ENCODE data around the gene SH3BP5.

SH3BP5 gene

GRCh38 chr3:15347063-15347736 lies 14.8 kb upstream of the SH3BP5 start:
- DNase-seq (ENCODE audit: low read depth), result no peak

- no peak for DNase-seq (ENCODE audit: low read depth)
Observed at GRCh38 chr3:15346516-15346915, 14.1 kb upstream of the SH3BP5 start.

DNA sequence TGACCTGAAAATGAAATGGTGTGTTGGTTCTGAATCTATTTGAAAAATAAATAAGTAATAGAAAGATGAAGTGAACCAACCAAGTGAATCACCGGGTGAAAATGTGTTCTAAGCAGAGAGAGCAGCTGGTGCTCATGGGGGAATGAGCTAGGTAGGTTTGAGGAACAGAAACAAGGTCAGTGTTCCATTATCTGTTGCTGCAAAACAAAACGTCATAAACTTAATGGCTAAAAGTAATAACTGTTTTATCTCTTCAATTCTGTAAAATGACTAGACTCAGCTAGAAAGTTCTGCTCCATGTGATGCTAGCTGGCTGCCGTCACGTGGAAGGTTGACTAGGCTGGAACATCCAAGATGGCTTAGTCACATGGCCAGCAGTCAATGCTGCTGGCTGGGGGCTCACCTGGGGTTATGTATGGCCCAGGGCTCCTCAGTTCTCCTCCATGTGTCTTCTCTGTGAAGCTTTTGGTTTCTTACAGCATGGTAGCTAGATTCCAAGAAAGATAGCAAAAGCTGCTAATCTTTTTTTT lies 13.3 kb upstream of the SH3BP5 start:
- DNase-seq (ENCODE audit: low read depth), result no peak

GRCh38 chr3:15345066-15345607 lies 12.8 kb upstream of the SH3BP5 start:
- DNase-seq (ENCODE audit: low read depth), result no peak

DNA sequence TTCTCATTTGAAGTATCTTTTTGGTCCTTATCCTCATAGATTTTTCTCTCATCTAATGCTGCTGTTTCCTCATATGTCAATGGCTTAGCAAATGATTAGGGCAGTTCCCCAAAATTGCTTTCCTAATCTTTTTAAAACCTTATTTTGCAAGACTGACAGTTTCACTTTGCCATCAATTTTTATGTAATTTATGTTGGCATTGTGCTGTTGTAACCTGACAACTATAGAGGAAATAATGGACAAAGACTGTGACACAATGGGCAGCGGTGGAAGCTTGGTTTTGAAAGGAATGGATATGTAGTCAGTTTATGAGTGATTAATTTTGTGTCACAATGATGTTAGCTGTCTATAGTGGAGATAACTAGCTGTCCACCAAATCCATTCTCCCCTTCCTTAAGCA lies 10.6 kb upstream of the SH3BP5 start:
- no peak for DNase-seq (ENCODE audit: low read depth)

DNA sequence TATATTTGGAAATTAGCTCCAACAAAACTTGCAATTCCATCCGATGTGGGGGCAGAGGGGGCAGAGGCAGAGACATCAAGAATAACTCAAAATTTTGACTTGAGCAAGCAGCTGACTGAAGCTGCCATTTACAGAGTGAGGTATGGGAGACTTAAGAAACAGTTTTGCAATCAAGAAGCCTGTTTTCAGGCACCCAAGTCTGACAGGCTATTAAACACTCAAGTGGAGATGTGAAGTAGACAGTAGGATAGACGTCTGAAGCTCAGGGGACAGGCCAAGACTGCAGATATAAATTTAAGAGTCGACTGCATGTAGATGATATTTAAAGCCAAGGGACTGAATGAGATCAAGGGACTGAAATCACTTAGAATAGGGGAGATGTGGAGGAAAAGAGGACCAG lies 9.9 kb upstream of the SH3BP5 start:
- DNase-seq (ENCODE audit: low read depth), result no peak

DNA sequence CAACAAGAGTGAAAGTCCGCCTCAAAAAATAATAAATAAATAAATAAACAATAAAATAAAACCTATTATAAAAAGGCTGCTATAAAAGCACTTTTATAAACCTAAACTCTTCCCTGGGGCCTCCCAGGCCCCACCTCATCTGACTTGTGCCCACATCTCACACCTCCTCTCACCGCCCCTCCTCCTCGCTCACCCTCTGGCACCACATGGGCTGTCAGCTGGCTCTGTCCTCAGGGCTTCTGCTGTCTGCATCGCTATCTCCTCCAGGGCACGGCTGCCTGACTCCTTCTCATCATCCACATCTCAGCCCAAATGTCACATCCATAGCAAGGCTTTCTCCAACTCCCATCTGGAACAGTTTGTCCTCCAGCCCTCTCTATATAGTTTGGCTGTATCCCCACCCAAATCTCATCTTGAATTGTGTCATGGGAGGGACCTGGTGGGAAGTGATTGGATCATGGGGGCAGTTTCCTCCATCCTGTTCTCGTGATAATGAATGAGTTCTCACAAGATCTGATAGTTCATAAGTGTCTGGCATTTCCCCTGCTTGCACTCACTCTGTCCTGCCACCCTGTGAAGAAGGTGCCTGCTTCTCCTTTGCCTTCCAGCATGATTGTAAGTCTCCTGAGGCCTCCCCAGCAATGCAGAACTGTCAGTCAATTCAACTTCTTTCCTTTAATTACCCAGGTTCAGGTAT lies 8.8 kb upstream of the SH3BP5 start:
- DNase-seq (ENCODE audit: low read depth), result no peak

DNA sequence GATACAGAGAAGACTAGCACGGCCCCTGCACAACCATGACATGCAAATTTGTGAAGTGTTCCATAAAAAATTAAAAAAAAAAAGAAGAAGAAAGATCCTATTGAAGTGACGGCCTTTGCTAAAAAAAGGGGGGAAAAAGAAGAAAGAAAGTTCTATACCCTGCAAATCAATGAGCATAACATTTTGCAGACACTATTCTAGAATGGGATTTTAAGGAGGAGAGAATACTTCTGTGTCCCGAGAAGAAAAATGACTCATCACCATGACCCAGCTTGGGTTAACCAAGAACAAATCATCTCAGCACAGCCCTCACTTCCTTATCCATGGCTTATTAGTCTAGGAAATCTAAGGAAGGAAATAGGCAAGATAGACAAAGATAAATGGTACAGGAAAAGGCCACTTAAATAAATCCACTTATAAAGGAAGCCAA lies 7.4 kb upstream of the SH3BP5 start:
- DNase-seq (ENCODE audit: low read depth), result peak; percentile 74

DNA sequence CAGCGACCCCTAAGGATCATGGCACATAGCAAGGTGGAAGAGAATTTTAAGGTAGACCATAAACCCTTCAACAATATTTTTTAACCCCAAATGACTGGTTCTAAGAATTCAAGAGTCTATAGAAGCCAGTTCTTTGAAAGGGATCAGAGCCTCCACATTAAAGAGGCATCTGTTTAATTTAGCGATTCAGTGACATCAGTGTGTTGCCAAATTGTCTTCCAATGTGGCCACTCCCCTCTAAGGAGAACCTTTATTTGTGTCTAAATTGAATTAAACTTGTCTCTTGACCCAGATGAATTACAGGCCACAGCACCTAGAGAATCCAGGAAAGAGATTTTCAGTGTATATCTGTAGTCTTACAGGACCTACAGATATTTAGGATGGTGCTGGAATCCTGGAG lies 6.6 kb upstream of the SH3BP5 start:
- DNase-seq (ENCODE audit: low read depth), result no peak

DNA sequence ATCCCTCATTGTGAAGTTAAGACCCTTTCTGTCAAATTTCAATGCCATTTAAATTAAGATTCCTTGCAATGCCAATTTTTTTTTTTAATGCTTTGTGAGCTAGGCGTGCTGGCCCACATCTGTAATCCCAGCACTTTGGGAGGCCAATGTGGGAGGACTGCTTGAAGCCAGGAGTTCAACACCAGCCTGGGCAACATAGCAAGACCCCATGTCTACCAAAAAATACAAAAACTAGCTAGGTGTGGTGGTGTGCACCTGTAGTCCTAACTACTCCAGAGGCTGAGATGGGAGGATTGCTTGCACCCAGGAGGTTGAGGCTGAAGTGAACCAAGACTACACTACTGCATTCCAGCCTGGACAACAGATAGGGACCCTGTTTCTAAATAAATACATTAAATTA lies 5.6 kb upstream of the SH3BP5 start:
- no peak for DNase-seq (ENCODE audit: low read depth)

DNA sequence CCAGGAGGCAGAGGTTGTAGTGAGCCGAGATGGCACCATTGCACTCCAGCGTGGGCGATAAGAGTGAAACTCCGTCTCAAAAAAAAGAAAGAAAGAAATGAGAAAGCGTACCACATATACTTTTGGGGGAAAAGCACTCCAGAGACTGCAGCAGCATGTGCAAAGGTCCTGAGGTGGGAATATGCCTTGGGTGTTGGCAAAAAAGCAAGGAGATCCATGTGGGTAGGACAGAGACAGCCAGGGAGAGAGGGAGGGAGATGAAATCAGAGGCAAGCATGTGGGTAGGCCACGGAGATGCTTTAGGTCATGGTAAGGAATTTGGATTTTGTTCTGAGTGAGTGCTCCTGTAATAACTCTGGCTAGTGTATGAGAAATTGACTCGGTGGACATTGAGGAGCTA lies 3.7 kb upstream of the SH3BP5 start:
- no peak for DNase-seq (ENCODE audit: low read depth)

GRCh38 chr3:15333956-15334263 lies 1.5 kb upstream of the SH3BP5 start:
- no peak for DNase-seq (ENCODE audit: low read depth)

DNA sequence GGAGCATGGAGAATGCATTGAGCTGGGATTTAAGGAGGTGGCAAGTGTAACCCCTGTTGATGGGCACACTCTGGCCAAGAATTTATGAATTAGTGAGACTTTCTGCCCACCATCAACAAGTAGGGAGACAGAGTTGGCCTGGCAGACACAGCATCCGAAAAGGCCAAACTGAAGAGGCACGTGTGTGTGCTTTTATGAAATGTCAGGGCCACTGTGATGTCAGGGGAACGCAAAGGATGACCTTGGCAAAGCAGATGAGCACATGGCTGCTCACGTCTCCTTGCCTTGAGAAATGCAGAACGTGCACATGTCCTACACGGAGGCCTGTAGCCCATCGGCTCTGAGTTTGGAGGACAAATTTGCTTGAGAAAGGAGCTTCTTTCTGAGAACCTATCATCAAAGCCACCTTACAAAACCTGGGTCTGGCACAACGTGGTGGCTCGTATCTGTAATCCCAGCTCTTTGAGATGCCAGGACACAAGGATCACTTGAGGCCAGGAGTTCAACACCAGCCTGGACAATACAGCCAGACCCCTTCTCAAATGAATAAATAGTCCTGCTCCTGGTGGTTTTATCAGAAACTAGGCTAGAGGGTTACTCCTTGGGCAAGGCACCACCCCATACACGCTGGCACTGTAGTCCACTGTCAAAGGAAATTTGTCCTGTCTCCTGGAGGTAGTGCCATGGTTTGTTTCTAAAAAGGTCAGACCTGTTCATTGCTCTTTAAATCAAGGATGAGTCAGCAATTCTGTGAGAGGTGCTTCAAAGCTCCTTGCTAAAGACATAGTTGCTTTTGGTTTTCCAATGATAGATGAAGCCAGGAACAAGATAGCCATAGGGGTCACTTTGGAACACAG lies 941 bp upstream of the SH3BP5 start:
- DNase-seq (ENCODE audit: low read depth), result no peak

GRCh38 chr3:15331606-15332404 lies 581 bp downstream of the SH3BP5 start:
- peak; percentile 38 for DNase-seq (ENCODE audit: low read depth)

GRCh38 chr3:15331072-15331605 lies 1.2 kb downstream of the SH3BP5 start:
- no peak for DNase-seq (ENCODE audit: low read depth)

DNA sequence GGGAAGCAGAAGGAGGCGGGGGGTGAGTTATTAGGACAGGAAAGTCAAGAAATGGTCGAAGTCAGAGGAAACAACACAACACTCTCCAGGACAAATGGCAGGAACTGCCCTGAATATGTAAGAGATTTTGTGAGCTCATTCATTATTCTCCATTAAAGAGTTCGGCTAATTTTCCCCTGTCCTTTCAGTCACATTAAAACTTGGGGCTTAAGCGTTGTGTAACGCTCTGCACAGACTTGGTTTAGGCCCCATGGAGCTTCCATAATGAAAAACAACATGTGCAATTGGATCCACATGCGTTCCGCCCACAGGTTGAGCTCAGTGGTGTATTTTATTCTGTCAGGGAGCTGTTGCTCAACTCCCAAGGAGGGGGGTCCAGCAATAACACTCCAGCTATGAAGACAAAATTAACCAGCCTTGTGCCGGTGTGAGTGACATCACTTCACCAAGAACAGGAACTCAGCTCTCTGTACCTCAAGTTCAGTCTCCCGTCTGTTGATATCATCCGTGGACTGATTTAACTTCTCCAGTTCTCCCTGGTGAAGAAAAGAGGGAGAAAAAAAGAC lies 2.3 kb downstream of the SH3BP5 start:
- peak; percentile 71 for DNase-seq (ENCODE audit: low read depth)

DNA sequence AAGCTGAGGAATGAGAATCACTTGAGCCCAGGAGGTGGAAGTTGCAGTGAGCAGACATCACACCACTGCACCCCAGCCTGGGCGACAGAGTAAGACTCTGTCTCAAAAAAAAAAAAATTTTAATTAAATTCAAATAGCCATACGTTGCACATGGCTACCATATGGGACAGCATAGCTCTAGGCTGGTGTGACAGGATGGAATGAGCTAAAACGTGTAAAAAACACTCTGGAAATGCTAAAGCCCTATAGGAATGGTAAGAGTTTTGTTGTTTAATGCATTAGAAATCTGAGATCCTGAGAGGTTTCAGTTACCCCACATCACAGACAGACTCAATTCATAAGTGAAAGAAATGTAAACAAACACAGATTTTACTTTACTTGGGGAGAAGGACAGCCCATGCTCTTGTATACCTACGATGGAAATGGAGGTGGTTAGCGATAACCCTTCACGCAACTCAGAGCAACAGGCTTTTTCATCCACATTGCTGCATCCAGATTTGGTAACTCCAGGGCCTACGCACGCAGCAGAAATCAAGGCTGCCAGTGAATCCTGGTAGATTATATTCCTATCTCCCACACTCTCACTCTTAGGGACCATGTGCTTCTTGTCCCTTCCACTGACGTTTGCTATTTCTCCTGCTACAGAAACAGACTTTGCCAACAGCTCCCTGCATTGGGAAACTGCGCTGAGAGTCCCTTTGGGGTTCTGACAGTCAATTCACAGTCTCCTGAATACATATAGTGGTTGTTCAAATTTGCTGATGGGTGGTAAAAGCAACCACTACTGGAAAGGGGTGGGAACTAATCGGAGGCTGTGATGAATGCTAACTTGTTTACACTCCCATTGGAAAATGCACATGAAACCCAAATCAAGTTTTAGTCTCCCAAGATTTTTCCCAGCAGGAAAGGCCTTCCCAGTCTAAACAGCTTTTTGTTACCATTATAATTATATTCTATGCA lies 3.1 kb downstream of the SH3BP5 start:
- no peak for DNase-seq (ENCODE audit: low read depth)

DNA sequence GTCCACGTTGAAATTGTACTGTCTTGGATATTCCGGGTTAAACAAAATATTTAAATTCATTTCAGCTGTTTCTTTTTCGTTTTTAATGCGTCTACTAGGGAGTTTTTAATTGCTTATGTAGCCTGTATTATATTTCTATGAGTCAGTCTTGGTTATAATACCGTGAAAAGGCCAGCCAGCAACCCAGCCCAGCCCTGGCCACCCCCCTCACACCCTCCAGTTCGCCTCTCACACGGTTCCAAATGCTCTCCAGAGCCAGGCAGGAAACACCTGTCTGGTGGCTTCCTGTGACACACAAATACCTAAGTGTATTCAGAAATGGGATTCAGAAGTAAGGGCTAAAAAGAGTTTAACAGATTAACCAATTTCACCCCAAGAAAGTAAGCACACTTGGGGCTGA lies 4.4 kb downstream of the SH3BP5 start:
- no peak for DNase-seq (ENCODE audit: low read depth)

DNA sequence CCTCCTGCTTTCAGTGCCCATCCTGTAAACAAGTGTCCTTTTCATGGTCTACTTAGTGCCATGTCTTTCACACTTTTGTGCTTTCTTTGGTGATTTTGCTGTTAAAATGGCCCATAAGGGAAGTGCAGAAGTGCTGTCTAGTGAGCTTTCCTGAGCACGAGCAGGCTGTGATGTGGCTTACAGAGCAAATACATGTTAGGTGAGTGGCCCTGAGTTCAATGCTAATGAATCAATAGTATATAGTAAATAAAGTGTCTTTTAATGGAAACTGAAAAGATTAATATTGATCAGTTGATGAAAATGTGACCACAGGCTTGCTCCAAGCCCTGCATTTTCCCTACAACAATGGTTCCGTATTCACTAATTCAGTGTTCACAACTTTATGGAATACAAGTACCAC lies 5.7 kb downstream of the SH3BP5 start:
- DNase-seq (ENCODE audit: low read depth), result no peak

DNA sequence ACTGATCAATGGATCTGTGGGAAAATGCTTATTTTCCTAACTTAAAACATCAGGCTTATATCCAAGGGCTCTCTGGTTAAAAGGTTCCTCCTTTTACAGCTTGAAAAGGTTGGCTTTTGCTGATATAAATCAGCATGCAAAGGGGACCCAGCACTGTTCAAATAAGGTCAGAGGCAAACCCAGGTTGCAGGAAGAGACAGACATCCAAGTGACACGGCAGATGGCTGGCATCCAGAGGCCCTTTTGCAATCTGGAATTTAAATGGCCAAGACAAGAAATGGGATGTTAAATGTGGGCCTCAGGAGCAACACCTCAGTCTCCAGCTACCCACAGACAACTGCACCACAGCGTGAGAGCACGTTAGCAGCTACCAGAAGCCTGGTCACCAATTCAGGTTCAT lies 6.3 kb downstream of the SH3BP5 start:
- DNase-seq (ENCODE audit: low read depth), result no peak
